GM04504 (cell line): ENCODE results near the gene KIFAP3.

Experiments
- DNase-seq: peaks from one replicate; pipeline ENCODE4 v3.0.0-alpha.2; 2012; ENCODE audit warnings: low read depth

KIFAP3 gene

DNA sequence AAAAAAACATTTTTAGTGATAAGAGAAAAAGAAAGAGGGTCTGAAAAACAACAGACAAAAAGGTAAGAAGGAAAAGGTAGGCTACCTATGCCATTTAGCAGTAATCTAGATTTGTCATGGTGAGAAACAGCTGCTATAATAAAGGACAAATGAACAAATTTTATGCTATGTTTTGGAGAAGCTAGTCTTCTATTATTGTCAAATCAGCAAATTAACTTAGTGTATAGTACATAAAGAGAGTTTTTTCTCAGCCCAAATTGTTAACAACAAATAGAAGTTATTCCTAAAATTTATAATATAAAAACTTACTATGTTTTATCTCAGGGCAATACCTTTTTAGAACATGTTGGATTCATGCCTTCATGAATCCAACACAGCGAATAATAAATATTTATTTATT is 88.7 kb downstream of the KIFAP3 start:
- no peak for DNase-seq

- DNase-seq: no peak
Observed at GRCh38 chr1:169974067-169974466, 100.4 kb downstream of the KIFAP3 start.

- DNase-seq: no peak
Observed at GRCh38 chr1:169970114-169970513, 104.4 kb downstream of the KIFAP3 start.

DNA sequence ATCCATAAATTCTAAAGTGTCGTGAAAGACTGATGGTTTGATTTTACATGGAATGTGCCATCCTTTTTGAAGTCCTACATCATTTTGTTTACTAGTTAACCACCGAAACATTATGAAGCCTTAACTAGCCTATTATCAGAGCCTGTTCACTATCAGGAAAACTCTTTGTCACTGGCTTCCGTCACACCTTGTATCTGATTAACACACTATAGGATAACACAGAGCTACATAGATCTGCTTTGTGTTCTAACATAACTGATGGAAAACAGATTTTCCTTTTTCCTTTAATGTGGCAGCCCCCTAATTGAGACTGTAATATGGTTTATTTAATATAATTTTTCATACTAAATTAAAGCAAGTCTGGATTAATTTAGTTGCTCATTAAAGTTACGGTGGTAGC is 106.3 kb downstream of the KIFAP3 start:
- DNase-seq: no peak

DNA sequence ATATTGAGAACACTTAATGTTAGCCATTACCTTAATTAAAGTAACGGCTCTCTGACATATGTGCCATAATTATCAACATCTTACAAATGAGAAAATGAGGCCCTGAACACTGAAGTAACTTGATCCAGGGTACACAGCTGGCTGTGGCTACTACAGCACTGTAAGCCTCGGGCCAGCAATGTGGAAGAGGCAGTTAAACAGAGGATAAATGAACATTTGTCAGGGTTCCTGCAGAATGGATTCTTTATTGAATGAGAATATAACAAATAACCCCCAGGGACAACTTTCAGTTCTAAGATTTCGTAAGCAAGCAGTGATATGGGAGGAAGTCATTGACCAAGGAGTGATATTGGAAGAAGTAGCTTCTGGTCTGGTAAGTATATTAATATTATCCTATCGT is 110.3 kb downstream of the KIFAP3 start:
- no peak for DNase-seq

DNA sequence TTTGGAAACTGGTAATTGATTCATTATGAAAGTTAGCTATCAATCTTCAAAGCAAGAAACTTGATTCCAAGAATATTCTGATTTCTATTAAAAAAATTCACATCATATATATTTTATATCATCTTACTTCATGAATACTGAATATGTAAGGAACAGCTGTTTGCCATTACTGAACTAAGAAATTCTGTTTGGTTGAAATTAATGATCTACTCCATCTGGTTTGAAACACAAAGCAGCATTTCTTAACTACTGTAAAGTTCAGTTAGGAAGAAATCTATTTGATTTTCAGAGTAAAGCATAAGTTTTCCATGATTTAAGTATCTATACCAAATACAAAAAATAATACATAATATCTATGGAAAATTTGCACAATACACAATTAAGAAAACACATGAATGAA is 114.8 kb downstream of the KIFAP3 start:
- no peak for DNase-seq

DNA sequence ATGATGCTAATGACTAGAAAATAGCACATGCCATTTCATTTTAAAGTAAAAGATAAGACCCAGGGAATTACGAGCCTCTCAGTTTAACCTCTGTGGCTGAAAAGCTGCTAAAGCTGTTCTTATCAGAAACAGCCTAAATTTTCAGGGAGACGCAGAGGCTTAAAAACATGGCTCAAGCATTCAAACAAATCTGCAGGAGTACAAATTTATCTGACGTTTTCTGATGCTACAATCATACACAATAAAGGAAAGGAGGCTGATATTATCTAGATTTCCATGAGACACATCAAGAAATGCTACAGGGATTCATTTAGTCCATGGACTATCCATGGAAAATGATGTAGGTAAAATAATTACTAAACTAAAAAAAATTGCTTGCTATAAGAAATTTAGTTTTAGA is 115.5 kb downstream of the KIFAP3 start:
- DNase-seq: no peak

DNA sequence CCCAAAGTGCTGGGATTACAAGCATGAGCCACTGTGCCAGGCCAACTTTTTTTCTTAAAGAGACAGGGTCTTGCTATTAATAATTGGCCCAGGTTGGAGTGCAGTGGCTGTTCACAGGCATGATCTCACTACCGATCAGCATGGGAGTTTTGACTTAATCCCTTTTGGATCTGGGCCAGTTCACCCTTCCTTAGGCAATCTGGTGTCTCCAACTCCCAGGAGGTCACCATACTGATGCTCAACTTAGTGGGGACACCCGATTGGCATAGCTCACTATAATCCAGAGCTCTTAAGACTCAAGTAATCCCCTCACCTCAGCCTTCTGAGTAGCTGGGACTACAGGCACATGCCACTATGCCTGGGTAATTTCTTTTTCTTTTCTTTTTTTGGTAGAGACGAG is 116.6 kb downstream of the KIFAP3 start:
- no peak for DNase-seq

DNA sequence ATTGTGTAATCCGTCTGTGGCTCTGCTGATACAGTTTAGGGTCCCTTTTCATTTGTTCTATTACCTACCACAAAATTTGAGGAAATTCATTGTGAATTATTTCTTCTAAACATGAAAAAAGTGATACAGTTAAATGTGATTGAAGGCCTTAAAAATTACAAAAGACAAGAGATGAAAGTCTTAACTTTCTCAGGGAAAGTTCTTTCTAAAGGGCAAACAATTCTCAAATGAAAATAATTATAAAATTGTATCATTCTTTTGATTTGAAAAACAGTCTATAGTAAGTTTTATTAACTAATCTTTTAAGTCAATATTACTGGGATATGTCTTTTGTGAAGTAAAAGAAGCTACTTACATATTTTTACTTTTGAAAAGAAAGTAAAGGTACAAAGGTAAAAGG is 123.4 kb downstream of the KIFAP3 start:
- no peak for DNase-seq

GRCh38 chr1:169949139-169949538 is 125.4 kb downstream of the KIFAP3 start:
- no peak for DNase-seq

DNA sequence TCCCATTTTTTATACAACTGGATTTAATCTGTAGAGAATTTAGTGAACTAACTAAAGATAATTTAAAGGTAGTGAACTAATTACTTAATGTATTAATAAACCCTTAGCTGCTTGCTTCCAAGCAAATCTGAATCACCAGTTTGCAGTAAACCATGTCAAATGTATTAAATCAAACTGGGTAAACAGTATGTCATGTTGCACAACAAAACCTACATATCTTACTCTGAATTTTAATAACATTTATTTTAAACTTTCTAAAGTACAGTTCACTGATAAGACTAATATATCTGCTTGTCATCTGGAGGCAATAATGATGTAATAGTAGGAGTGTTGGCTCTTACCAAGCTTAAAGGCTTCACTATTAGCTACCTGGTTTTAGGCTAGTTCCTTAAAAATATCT is 128.3 kb downstream of the KIFAP3 start:
- DNase-seq: no peak

GRCh38 chr1:169945181-169945580 is 129.3 kb downstream of the KIFAP3 start:
- DNase-seq: no peak

- no peak for DNase-seq
Observed at GRCh38 chr1:169944621-169945020, 129.9 kb downstream of the KIFAP3 start.

GRCh38 chr1:169943963-169944526 is 130.4 kb downstream of the KIFAP3 start:
- no peak for DNase-seq

GRCh38 chr1:169941982-169942830 is 132.3 kb downstream of the KIFAP3 start:
- peak; percentile 51 for DNase-seq

DNA sequence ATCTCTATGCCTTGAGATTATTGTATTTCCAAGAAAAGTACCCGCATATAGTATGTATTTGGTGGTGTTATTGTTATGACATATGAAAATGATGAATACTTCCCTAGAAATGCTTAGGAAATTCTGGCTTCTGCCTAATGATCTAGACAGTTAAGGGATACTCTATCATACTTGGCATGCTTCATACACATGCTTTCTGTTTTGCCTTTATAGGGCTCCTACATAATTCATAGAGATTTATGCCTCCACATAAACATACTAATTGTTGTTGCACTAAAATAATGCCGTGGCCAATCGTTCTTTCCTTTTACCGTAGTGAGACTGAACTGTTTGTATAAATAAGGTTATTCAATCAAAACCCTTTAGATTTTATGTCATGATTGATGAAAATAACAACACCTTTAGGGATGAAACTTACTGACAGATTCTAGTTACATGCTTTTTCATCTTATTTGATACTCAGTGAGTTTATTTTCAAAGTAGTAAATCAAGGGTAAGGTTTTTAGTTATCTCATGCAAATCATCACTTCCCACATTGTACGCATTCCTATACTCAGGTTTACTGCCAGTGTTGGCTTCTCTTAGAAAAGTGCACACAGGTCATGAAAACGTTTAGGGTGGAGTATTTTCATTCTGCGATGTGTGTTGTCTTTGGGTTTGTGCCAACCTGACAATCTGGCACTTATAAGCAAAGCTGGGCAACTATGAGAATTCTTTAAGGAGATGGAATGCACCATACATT is 140.3 kb downstream of the KIFAP3 start:
- no peak for DNase-seq

GRCh38 chr1:169931795-169932231 is 142.7 kb downstream of the KIFAP3 start:
- no peak for DNase-seq

- DNase-seq: no peak
Observed at GRCh38 chr1:169929210-169929526, 145.3 kb downstream of the KIFAP3 start.

DNA sequence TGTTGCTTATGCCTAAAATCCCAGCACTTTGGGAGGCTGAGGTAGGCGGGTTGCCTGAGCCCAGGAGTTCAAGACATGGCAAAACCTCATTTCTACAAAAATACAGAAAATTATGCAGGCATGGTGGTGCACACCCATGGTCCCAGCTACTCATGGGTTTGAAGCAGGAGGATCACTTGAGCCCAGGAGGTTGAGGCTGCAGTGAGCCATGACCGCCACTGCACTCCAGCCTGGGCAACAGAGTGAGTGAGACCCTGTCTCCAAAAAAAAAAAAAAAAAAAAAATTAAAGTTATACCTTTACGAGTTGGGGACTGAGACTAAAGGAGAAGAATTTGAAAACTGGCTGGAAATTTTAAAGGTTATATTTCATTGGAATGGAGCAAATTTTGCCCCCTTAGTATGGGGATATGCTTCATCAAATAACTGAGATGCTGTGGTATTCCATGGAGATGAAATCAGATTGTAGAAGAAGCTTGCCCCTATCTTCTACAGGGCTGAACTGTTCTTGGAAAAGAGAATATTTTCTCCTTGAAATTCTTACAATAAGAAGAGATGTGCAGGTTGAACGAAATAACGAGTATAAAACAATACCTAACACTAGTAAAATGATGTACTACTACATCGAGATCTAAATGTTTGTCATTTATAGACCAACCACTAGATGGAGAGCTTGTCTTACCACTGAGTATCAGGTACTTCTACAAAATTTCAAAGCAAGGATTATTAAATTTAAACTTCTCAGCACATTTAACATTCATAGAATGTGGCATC is 145.9 kb downstream of the KIFAP3 start:
- peak; percentile 25 for DNase-seq

GRCh38 chr1:169925505-169926482 is 148.7 kb downstream of the KIFAP3 start:
- no peak for DNase-seq

GRCh38 chr1:169924829-169925228 is 149.7 kb downstream of the KIFAP3 start:
- DNase-seq: no peak
